Neural cell (in vitro differentiated cells): ENCODE results near the gene PRKCE.
A peak's percentile ranks its signal among the peaks of the same experiment; 100 is the strongest.

Experiments used
- CTCF ChIP-seq: fragments of 450-650 bp; IDR thresholded peaks from 2 replicates; pipeline ENCODE4 v1.5.1; 2014; ENCODE audit warnings: antibody characterized with exemption, mild to moderate bottlenecking, moderate library complexity; ENCODE audit not compliant: poor library complexity, severe bottlenecking
- EP300 ChIP-seq: fragments of 450-650 bp; conservative IDR thresholded peaks from 2 replicates; pipeline ENCODE4 v1.6.1; 2014; ENCODE audit warnings: antibody characterized with exemption, mild to moderate bottlenecking, moderate library complexity; ENCODE audit not compliant: poor library complexity, severe bottlenecking
- EZH2 ChIP-seq: fragments of 200-600, 300-800 bp; shearing (Covaris generic), sonication (generic); IDR thresholded peaks from 2 replicates; pipeline ENCODE4 v1.6.1; 2014; ENCODE audit warnings: antibody characterized with exemption, low read length, borderline replicate concordance, mild to moderate bottlenecking; ENCODE audit not compliant: insufficient read depth, poor library complexity, severe bottlenecking
- MXI1 ChIP-seq: fragments of 450-650 bp; conservative IDR thresholded peaks from 2 replicates; pipeline ENCODE4 v1.6.1; 2014; ENCODE audit warnings: antibody characterized with exemption, mild to moderate bottlenecking; ENCODE audit not compliant: poor library complexity, severe bottlenecking
- POLR2AphosphoS5 ChIP-seq: IDR thresholded peaks from 2 replicates; pipeline ENCODE4 v1.6.1; 2012
- RAD21 ChIP-seq: fragments of 450-650 bp; conservative IDR thresholded peaks from 2 replicates; pipeline ENCODE4 v1.6.1; 2014; ENCODE audit warnings: antibody characterized with exemption, mild to moderate bottlenecking, moderate library complexity
- SMC3 ChIP-seq: fragments of 450-650 bp; conservative IDR thresholded peaks from 2 replicates; pipeline ENCODE4 v1.6.1; 2014; ENCODE audit warnings: antibody characterized with exemption, mild to moderate bottlenecking, moderate library complexity; ENCODE audit not compliant: poor library complexity
- TAF1 ChIP-seq: IDR thresholded peaks from 2 replicates; pipeline ENCODE4 v1.6.1; 2012; ENCODE audit warnings: low read depth
- TF ChIP-seq, protein P1 (sequence below): IDR thresholded peaks from 2 replicates; pipeline ENCODE4 v1.6.1; 2012; ENCODE audit warnings: borderline replicate concordance

DNA sequence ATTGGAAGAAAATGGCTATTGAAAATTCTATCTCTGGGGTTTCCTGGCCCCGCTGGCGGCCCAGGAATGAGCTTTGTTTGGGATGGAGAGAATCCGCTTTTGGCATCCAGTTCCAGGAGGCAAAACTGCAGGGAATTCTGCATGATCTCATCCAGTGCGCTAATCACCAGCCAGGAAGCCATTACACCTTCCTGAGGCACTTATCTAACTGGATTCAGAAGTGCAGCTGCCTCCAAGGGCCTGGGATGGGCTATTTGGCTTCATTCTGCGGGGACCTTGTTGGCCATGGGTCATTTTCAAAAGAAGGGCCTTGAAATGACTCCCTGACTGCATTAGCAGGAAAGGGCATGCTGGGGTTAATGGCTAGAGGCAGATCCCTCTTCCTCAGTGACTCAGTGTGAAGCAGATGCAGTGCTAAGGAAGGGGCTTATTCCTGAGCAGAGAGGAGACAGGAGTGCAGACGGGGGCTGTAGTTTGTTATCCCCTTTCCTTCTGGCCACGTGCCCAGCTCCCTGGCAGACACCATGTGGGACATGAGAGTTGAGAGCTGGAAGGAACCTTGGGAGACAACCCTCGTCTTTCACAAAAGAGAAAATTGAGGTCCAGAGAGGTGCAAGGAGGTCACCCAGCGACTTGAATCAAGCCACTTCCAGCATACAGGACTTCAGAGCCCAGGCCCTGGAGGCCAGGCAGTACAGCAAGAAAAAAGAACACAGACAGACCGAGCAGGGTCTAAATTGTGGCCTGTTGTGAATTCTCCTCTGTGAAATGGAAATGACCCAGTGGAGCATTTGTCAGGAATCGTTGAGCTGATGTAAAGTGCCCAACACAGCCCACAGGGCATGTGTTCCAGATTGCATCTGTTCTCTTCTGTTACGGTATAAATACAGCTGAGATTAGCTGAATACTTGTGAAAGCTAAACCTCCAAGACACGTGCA is 161.8 kb downstream of the PRKCE start:
- no peak for TF ChIP-seq EZH2
- no peak for TF ChIP-seq CTCF
- no peak for TF ChIP-seq TAF1
- TF ChIP-seq RAD21, result no peak
- TF ChIP-seq POLR2AphosphoS5, result no peak
- no peak for TF ChIP-seq SMC3
- TF ChIP-seq, protein P1, sequence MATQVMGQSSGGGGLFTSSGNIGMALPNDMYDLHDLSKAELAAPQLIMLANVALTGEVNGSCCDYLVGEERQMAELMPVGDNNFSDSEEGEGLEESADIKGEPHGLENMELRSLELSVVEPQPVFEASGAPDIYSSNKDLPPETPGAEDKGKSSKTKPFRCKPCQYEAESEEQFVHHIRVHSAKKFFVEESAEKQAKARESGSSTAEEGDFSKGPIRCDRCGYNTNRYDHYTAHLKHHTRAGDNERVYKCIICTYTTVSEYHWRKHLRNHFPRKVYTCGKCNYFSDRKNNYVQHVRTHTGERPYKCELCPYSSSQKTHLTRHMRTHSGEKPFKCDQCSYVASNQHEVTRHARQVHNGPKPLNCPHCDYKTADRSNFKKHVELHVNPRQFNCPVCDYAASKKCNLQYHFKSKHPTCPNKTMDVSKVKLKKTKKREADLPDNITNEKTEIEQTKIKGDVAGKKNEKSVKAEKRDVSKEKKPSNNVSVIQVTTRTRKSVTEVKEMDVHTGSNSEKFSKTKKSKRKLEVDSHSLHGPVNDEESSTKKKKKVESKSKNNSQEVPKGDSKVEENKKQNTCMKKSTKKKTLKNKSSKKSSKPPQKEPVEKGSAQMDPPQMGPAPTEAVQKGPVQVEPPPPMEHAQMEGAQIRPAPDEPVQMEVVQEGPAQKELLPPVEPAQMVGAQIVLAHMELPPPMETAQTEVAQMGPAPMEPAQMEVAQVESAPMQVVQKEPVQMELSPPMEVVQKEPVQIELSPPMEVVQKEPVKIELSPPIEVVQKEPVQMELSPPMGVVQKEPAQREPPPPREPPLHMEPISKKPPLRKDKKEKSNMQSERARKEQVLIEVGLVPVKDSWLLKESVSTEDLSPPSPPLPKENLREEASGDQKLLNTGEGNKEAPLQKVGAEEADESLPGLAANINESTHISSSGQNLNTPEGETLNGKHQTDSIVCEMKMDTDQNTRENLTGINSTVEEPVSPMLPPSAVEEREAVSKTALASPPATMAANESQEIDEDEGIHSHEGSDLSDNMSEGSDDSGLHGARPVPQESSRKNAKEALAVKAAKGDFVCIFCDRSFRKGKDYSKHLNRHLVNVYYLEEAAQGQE, result peak; percentile 73
- no peak for TF ChIP-seq MXI1
- no peak for TF ChIP-seq EP300
